HepG2 (cell line): ENCODE measurements around the gene VEGFA. TPM values are rescaled to one million over a fixed set of nuclear protein-coding genes. Genes with fewer than 3 reads are reported as not detected.

ENCODE experiments used
- BRCA1 ChIP-seq: sonication (generic); formaldehyde crosslinking; IDR thresholded peaks from 2 replicates; pipeline ENCODE4 v1.4.0; 2020; ENCODE audit warnings: missing genetic modification reagents
- FOXA1 ChIP-seq, 2 experiments: fragments of 450-650 bp in 1 of 2; sonication (generic) in 1 of 2; formaldehyde crosslinking in 1 of 2; IDR thresholded peaks; 2 replicates each; pipeline versions ENCODE4 v1.4.0 to v1.6.1; 2016 to 2020; ENCODE audit warnings: missing genetic modification reagents in 1 of 2
- NFAT5 ChIP-seq: sonication (generic); formaldehyde crosslinking; IDR thresholded peaks from 2 replicates; pipeline ENCODE4 v1.4.0; 2020; ENCODE audit warnings: missing genetic modification reagents
- ZBTB8A ChIP-seq: sonication (generic); formaldehyde crosslinking; IDR thresholded peaks from 2 replicates; pipeline ENCODE4 v1.4.0; 2020; ENCODE audit warnings: mild to moderate bottlenecking, low read depth, missing genetic modification reagents, borderline replicate concordance
- ZFP36L1 ChIP-seq: sonication (generic); formaldehyde crosslinking; IDR thresholded peaks from 2 replicates; pipeline ENCODE4 v1.8.0; 2022; ENCODE audit warnings: mild to moderate bottlenecking, missing genetic modification reagents, moderate library complexity
- ZNF121 ChIP-seq: sonication (generic); formaldehyde crosslinking; IDR thresholded peaks from 2 replicates; pipeline ENCODE4 v1.5.0; 2020; ENCODE audit warnings: mild to moderate bottlenecking, missing genetic modification reagents
- ZNF670 ChIP-seq: sonication (generic); formaldehyde crosslinking; IDR thresholded peaks from 2 replicates; pipeline ENCODE4 v1.8.0; 2022; ENCODE audit warnings: mild to moderate bottlenecking, missing genetic modification reagents, borderline replicate concordance
- polyA plus RNA-seq, 8 experiments: library from polyadenylated mRNA; depleted of rRNA in 3 of 8; stranded (reverse) in 7 of 8; unstranded in 1 of 8; fragments of >200 nt; fragmentation: Illumina TruSeq in 4 of 8; extraction: Trizol in 4 of 8; gene quantifications; 2 replicates each; pipeline versions ENCODE4 v1.2.1 to v1.2.3, GENCODE V29; 2011 to 2016; ENCODE audit warnings: low read depth in 4 of 8, missing spikeins in 1 of 8, mixed read lengths in 1 of 8; ENCODE audit not compliant: insufficient read depth in 1 of 8
- total RNA-seq, 5 experiments: library from RNA; depleted of rRNA; stranded (reverse); fragments of >200 nt; fragmentation: Illumina TruSeq; extraction: Trizol; gene quantifications; 2 replicates each; pipeline ENCODE4 v1.2.3, GENCODE V29; 2016; ENCODE audit warnings: low read depth in 1 of 5
- TF ChIP-seq, protein P1 (sequence below): IDR thresholded peaks from 2 replicates; pipeline ENCODE4 v1.6.1; 2012; ENCODE audit warnings: low read length, improper control_type of control experiment
- TF ChIP-seq, protein P2 (sequence below): sonication (generic); formaldehyde crosslinking; IDR thresholded peaks from 2 replicates; pipeline ENCODE4 v1.9.0; 2021; ENCODE audit warnings: mild to moderate bottlenecking, missing genetic modification reagents
- TF ChIP-seq, protein P3 (sequence below): sonication (generic); formaldehyde crosslinking; IDR thresholded peaks from 2 replicates; pipeline ENCODE4 v1.4.0; 2020; ENCODE audit warnings: missing genetic modification reagents, borderline replicate concordance

Gene VEGFA
- total and polyA plus RNA-seq, 2 of the 13 experiments (the other 11 are each of a cell fraction or from before 2014, with no cell fraction given), result 68.1 to 629 TPM

- TF ChIP-seq, protein P1, sequence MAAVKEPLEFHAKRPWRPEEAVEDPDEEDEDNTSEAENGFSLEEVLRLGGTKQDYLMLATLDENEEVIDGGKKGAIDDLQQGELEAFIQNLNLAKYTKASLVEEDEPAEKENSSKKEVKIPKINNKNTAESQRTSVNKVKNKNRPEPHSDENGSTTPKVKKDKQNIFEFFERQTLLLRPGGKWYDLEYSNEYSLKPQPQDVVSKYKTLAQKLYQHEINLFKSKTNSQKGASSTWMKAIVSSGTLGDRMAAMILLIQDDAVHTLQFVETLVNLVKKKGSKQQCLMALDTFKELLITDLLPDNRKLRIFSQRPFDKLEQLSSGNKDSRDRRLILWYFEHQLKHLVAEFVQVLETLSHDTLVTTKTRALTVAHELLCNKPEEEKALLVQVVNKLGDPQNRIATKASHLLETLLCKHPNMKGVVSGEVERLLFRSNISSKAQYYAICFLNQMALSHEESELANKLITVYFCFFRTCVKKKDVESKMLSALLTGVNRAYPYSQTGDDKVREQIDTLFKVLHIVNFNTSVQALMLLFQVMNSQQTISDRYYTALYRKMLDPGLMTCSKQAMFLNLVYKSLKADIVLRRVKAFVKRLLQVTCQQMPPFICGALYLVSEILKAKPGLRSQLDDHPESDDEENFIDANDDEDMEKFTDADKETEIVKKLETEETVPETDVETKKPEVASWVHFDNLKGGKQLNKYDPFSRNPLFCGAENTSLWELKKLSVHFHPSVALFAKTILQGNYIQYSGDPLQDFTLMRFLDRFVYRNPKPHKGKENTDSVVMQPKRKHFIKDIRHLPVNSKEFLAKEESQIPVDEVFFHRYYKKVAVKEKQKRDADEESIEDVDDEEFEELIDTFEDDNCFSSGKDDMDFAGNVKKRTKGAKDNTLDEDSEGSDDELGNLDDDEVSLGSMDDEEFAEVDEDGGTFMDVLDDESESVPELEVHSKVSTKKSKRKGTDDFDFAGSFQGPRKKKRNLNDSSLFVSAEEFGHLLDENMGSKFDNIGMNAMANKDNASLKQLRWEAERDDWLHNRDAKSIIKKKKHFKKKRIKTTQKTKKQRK, result no peak
- TF ChIP-seq ZNF670 (CRISPR knock-in tag) (peak; percentile 48; the same call in 1 of the 2 replicates), ZNF121 (no peak), BRCA1 (CRISPR knock-in tag) (no peak), FOXA1 (IDR thresholded peaks at IDR 0.05) (no peak), FOXA1 (CRISPR knock-in tag; IDR thresholded peaks at IDR 0.05) (peak; percentile 67), NFAT5 (CRISPR knock-in tag) (no peak), ZBTB8A (CRISPR knock-in tag) (no peak), ZFP36L1 (CRISPR knock-in tag) (no peak)
- TF ChIP-seq, protein P2, sequence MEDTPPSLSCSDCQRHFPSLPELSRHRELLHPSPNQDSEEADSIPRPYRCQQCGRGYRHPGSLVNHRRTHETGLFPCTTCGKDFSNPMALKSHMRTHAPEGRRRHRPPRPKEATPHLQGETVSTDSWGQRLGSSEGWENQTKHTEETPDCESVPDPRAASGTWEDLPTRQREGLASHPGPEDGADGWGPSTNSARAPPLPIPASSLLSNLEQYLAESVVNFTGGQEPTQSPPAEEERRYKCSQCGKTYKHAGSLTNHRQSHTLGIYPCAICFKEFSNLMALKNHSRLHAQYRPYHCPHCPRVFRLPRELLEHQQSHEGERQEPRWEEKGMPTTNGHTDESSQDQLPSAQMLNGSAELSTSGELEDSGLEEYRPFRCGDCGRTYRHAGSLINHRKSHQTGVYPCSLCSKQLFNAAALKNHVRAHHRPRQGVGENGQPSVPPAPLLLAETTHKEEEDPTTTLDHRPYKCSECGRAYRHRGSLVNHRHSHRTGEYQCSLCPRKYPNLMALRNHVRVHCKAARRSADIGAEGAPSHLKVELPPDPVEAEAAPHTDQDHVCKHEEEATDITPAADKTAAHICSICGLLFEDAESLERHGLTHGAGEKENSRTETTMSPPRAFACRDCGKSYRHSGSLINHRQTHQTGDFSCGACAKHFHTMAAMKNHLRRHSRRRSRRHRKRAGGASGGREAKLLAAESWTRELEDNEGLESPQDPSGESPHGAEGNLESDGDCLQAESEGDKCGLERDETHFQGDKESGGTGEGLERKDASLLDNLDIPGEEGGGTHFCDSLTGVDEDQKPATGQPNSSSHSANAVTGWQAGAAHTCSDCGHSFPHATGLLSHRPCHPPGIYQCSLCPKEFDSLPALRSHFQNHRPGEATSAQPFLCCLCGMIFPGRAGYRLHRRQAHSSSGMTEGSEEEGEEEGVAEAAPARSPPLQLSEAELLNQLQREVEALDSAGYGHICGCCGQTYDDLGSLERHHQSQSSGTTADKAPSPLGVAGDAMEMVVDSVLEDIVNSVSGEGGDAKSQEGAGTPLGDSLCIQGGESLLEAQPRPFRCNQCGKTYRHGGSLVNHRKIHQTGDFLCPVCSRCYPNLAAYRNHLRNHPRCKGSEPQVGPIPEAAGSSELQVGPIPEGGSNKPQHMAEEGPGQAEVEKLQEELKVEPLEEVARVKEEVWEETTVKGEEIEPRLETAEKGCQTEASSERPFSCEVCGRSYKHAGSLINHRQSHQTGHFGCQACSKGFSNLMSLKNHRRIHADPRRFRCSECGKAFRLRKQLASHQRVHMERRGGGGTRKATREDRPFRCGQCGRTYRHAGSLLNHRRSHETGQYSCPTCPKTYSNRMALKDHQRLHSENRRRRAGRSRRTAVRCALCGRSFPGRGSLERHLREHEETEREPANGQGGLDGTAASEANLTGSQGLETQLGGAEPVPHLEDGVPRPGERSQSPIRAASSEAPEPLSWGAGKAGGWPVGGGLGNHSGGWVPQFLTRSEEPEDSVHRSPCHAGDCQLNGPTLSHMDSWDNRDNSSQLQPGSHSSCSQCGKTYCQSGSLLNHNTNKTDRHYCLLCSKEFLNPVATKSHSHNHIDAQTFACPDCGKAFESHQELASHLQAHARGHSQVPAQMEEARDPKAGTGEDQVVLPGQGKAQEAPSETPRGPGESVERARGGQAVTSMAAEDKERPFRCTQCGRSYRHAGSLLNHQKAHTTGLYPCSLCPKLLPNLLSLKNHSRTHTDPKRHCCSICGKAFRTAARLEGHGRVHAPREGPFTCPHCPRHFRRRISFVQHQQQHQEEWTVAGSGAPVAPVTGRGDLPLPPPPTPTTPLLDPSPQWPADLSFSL (CRISPR knock-in tag), result no peak
- TF ChIP-seq, protein P3, sequence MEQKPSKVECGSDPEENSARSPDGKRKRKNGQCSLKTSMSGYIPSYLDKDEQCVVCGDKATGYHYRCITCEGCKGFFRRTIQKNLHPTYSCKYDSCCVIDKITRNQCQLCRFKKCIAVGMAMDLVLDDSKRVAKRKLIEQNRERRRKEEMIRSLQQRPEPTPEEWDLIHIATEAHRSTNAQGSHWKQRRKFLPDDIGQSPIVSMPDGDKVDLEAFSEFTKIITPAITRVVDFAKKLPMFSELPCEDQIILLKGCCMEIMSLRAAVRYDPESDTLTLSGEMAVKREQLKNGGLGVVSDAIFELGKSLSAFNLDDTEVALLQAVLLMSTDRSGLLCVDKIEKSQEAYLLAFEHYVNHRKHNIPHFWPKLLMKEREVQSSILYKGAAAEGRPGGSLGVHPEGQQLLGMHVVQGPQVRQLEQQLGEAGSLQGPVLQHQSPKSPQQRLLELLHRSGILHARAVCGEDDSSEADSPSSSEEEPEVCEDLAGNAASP (CRISPR knock-in tag), result no peak
These were observed 3.3 kb downstream of the VEGFA start (continued) for GRCh38 chr6:43773050-43773979.
